Panc1 (cell line): ENCODE data around the gene MSRB3.

Experiments
- POLR2AphosphoS5 ChIP-seq: IDR thresholded peaks from 2 replicates; pipeline ENCODE4 v1.6.1; 2012; ENCODE audit warnings: mild to moderate bottlenecking, low read depth, low read length, moderate library complexity
- TCF7L2 ChIP-seq: IDR thresholded peaks from 2 replicates; pipeline ENCODE4 v1.6.1; 2011; ENCODE audit warnings: mild to moderate bottlenecking, low read depth, low read length, inconsistent platforms
- TF ChIP-seq, protein P1 (sequence below): fragments of 450-650 bp; IDR thresholded peaks from 2 replicates; pipeline ENCODE4 v1.5.1; 2017; ENCODE audit warnings: mild to moderate bottlenecking

DNA sequence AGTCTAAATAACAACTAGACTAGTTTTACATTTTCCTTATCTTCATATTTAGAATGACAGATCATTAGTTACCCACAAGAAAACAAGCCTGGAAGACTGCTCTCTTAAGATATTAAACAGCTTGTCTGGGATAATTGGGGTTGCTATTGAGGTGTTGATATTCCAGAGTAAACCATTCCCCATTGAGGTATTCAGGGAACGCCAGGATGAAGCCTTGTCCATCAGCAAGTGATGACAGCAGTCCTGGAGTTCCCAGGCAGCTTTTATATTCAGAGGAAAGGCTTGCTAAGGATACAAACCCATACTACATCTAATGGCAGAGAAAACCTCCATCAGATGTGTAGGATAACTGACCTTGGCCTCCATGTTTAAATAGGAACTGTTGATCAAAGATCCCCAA is 168.4 kb downstream of the MSRB3 start:
- TF ChIP-seq POLR2AphosphoS5: no peak
- TF ChIP-seq, protein P1, sequence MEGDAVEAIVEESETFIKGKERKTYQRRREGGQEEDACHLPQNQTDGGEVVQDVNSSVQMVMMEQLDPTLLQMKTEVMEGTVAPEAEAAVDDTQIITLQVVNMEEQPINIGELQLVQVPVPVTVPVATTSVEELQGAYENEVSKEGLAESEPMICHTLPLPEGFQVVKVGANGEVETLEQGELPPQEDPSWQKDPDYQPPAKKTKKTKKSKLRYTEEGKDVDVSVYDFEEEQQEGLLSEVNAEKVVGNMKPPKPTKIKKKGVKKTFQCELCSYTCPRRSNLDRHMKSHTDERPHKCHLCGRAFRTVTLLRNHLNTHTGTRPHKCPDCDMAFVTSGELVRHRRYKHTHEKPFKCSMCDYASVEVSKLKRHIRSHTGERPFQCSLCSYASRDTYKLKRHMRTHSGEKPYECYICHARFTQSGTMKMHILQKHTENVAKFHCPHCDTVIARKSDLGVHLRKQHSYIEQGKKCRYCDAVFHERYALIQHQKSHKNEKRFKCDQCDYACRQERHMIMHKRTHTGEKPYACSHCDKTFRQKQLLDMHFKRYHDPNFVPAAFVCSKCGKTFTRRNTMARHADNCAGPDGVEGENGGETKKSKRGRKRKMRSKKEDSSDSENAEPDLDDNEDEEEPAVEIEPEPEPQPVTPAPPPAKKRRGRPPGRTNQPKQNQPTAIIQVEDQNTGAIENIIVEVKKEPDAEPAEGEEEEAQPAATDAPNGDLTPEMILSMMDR: no peak
- TF ChIP-seq TCF7L2: no peak
